CD4-positive, alpha-beta T cell treated with Interleukin-15 for 4 hours (primary cell): ENCODE measurements around the gene FBLN1.
"Not testable (repeated sequence)": the region's sequence is repeated elsewhere in the genome, so short reads cannot be mapped to it uniquely, and the experiment has no call there.

ENCODE experiments used
- DNase-seq: peaks from one replicate; pipeline ENCODE4 v3.0.0-alpha.2; 2020; ENCODE audit warnings: low spot score

Gene FBLN1

DNA sequence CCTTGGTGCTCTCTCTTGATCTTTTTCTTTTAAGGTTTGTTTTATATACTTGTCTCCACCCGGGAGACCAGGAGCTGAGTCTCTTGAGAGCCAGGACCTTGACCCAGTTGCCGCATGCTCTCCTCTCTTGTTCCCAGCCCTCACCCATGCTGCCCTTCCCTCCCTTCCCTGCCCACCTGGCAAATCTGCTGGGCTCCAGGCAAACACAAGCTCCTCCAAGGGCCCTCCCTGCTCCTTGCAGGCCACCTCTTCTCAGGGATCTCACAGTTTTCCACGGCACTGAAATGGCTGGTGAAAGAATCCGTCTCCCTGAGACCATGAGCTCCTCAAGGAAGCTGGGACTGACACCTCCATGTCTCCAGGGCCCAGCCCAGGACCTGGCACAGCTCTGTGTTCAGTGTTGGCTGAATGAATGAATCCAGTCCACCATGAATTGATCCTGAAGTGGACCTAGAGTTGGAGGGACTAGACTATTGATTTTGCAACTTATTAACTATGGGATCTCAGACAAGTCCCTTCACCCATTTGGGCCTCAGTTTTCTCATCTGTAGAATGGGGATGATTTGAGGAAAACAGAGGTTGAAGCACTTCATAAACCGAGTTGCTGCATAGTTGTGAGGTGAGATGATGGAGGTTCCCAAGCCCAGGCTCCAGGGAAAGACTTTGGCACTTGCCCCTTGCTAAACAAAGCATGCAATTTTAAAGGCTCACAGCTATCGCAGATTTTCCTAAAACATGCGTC is 25.1 kb upstream of the FBLN1 start:
- no peak for DNase-seq

DNA sequence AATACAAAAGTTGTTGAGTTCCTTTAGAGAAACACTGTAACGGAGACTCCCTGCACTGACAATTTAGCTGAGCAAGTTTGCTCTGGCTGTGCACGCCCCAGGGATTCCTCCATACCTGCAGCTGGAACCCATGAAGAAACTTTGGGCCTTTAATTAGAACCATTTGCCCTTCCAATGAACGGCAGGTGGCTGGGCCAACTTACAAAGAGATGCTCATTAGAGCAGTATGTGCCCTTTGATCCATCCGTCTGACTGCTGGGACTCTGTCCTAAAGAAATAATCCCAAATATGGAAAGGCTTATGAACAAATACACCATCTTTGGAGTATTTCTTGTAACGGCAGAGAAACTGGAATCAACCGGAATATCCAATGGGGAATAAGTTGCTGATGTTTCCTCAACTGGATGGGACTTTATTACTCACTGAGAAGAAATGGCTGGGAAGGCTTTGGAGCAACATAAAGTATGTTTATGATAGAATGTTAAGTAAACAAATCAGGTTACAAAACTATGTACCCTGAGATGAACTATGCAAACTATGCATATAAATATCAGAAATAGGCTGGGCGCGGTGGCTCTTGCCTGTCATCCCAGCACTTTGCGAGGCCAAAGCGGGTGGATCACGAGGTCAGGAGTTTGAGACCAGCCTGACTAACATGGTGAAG is 24.4 kb upstream of the FBLN1 start:
- DNase-seq = no peak

DNA sequence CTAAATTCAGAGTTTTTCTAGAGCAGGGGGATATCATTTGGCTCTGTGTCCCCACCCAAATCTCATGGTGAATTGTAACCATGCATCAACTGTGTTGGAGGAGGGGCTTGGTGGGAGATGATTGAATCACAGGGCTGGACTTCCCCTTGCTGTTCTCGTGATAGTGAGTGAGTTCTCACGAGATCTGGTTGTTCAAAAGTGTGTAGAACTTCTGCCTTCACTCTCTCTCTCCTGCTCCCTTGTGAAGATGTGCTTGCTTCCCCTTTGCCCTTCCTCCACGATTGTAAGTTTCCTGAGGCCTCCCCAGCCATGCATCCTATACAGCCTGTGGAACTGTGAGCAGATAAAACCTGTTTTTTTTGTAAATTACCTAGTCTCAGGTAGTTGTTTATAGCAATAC is 22.0 kb upstream of the FBLN1 start:
- no peak for DNase-seq

DNA sequence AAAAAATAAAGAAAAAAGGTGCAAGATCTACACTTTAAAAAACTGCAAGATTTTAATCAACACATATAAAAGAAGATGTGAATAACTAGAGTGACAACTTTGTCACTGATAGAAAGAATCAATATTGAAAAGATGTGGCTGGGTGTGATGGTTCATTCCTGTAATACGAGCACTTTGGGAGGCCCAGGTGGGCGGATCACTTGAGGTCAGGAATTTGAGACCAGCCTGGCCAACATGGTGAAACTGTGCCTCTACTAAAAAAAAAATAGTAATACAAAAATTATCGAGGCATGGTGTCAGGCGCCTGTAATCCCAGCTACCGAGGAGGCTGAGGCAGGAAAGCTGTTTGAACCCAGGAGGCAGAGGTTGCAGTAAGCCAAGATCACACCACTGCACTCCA is 21.0 kb upstream of the FBLN1 start:
- no peak for DNase-seq

DNA sequence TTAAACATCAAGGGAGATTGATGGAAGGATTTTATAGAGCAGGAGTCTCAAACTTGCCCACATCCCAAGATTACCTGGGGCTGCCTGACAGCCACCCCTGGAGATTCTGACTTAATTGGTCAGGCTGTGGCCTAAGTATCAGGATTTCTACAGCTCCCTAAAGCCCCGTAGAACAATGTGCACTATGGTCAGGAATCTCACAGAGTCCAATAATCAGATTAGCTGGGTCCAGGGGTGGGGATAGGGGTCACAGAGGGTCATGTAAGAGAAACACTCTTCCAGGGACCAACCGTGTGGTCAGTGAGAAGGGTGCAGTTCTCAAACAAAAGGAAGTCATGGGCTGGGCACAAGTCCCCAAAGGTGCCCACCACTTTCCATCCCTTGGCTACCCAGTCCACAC is 20.5 kb upstream of the FBLN1 start:
- no peak for DNase-seq

DNA sequence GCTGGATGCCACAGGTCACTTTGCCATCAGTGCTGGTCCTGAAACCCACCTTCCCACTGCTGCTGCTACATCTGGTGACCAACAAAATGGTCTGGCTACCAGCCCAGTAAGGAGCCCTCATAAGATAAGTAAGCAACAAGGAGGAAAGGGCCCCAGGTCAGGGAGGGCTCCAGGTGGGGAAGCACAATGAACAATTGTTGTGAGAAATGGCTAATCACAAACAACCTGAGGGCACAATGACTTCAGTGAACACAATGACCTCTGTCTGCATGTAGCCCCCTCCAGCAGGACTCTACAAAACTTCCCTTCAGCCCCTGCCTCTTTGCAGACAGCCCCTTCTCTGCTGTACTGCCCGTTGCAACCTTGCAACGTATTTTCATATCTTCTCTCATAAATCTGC is 19.4 kb upstream of the FBLN1 start:
- DNase-seq = no peak

DNA sequence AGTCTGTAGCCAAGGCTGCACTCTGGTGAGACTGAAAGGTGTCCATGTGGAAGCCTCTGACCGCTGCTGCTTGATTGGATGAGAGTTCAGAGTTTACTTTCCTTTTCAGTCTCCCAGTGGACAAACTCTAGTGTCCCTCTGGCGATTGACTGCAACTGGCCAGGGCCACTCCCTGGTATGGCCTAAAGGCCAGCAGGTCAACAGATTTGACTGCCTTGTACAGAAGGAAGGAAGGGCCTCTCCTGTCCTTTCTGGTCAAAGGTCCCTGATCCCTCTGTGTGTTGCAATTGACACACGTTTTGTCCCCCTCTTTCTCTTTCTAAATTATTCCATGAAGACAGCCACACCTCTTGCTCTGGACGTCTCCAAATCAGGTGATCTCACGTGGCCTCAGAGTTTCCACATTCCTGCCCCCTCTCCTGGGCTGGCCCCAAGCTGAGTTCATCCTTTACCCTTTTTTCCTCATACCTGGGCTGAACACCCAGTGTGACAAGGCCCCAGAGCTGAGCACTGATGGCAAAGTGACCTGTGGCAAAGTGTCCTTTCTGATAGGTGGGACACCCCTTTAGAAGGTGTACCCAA is 18.7 kb upstream of the FBLN1 start:
- DNase-seq = no peak

DNA sequence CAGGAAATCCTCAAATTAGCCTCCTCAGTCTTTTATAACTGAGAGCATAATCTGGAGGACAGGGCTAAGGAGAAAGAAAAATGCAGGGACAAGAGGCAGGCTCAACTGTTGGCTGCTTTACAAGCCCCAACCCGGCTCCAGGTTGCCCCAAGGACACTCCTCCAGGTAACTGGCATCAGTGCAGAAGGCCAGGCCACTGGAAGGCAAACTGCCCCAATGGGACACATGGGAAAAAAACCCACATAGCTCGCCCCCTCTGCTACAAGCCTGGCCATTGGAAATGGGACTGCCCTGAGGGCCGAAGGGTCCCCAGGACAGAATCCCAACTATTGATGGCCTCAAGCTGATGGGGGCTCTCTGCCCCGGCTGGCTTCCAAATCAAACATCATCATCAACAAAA is 17.9 kb upstream of the FBLN1 start:
- DNase-seq = no peak

DNA sequence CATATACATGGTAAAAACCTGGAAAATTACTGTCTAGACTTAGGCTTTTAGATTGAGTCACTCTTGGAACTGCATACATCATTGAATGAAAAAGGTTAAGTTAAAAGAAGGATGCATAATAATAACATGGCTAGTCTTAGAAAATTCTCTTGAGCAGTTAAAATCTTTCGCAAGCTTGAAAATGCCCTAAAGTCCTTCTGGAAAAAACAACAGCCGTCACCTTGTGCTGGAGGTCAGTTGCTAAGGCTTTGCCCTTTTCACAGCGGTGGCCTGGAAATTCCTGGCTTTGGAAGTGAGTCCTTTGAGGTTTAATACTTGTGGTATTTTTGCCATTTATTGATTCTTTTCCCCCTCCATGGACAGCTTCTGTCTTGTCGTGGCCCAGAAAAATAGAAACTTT is 17.4 kb upstream of the FBLN1 start:
- no peak for DNase-seq

DNA sequence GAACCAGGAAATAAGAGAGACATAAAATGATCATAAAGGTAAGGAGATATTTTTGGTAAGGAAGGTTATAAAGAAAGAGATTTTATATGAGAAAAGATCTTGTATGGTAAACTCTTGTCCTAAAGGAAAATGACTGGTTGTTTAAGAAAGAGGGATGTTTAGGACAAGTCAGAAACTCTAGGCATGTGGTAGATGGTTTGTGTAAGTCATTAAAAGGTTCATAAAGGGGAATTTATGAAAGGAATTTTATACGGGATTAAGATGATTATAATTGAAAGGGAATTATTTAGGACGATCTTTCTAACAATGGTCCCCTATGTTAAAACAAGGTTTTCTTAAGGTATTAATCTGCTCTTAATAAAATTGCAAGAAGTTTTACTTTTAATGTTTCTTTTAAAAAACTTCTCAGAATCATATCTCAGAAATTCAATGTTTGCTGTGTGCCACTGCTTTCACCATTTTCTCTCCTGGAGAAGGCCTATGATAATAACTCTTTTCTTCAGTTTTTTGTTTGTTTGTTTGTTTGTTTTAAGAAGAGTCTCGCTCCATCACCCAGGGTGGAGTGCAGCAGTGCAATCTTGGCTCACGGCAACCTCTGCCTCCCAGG is 13.8 kb upstream of the FBLN1 start:
- no peak for DNase-seq

DNA sequence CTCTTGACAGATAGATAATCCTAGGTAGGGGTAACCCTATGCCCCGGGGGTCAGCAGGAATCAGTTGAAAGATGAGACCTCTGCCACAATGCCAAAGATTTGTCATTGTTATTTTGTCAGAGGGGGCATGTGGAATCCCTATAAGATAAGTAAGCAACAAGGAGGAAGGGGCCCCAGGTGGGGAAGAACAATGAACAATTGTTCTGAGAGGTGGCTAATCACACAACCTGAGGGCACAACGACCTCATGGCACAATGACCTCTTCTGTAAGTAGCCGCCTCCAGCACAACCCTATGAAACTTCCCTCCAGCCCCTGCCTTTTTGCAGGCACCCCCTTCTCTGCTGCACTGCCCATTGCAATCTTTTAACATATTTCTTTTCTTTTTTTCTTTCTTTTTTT is 11.8 kb upstream of the FBLN1 start:
- DNase-seq = no peak

DNA sequence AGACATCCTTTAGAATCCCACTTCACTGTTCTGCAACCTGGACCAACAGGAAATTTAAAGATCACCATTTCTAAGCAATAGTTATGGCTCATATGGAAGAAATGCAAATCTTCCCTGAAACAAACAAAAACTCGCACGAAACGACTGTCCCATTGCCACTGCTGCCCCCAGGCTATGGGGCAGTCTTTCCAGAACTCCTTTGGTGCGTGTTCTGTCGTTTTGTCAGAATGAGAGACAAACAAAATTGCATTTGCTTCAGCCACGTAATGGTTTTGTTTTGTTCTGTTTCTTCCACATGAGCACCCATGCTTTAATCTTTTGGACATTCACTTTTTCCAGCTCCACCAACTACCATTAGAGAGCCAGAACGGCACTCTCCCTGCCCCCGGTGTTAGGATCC is 10.8 kb upstream of the FBLN1 start:
- no peak for DNase-seq

DNA sequence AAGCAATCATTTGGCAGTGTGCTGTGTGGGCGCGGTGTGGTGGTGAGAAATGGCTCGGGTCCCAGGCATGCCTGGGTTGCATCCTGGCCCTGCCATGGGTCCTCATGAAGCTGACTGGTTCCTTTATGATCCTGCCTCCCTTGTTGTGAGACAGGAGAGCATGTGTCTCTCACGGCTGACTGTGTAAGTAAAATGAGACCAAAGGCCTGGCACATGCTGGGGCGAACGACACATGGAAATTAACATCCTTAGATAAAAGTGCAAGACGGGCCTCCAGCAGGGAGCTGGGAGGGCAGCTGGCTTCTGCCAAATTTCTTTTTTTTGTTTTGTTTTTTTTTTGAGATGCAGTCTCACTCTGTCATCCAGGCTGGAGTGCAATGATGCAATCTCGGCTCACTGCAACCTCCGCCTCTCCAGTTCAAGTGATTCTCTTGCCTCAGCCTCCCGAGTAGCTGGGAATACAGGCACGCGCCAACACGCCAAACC is 9.4 kb upstream of the FBLN1 start:
- no peak for DNase-seq

DNA sequence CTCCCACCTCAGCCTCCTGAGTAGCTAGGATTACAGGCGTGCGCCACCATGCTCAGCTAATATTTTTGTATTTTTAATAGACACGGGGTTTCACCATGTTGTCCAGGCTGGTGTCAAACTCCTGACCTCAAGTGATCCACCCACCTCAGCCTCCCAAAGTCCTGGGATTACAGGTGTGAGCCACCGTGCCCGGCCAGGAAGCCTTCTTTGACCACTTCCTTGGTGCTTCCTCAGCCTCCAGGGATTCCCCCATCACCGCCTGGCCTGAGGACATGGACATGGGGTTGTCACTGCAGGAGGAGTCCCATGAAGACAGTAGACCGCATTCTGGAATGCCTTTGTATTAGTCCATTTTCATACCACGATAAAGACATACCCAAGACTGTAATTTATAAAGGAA is 8.4 kb upstream of the FBLN1 start:
- DNase-seq = not testable (repeated sequence)

DNA sequence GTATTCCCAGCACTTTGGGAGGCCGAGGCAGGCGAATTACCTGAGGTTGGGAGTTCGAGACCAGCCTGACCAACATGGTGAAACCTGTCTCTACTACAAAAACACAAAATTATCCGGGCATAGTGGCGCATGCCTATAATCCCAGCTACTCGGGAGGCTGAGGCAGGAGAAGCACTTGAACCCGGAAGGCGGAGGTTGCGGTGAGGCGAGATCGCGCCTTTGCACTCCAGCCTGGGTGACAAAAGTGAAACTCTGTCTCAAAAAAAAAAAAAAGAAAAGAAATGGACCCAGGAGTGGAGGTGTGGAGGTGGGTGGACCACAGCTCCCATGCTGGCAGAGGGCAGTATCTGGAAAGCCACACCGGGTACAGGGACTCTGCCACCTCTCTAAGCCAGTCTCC is 7.1 kb upstream of the FBLN1 start:
- DNase-seq = not testable (repeated sequence)

DNA sequence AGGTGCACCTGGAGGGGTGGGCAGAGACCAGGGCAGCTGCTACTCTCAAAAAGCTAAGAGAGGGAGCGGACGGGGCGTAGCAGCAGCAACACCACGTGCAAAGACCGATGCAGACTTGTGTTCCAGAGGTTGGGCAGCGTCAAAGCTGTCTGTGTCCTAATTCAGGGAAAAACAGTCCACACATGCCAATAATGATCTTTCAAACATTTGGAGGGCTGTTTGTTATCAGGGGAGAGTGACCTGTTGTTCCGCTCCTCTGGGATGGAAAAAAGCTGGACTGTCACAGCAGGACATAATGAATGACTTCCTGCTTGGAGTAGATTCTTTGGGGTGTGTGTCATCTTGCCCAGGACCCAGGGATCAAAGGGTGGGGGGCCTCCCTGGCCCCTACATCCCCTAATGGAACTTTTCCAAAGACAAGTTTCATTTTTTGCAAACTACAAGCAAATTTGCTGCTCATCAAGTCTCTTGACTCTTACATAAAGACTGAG is 6.2 kb upstream of the FBLN1 start:
- DNase-seq = no peak

DNA sequence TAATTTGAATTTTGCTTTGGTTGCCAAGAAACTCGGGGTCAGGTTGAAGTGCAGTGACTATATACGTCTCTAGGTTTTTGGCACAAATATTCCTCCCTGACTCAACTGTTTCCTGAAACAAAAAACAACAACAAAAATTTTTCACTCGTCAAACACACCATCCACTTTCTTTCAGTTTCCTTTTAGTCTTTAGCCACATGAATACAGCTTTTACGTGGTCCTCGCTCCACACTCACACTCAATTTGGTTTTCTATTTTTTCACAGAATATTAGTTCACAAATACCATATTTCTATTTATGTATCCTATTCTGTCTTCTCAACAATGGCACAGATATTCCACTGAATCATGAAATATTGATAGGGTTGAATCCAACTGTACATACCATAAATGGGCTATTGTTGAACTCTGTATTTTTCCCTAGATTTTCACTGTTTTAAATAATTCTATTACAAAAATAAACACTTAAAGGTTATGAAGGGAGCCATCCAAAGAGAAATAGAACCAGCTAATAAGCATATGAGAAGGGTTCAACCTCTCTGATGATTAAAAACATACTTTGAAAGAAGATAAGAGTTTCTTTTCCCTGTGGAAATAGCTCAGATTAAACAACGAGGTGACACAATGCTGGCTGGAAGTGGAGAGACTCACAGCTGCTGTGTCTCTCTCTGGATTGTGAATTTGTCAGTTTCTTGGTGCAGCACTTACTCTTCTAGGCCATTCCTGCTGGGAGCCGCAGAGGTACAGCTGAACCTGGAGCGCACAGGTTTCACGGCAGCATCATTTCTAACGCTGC is 5.1 kb upstream of the FBLN1 start:
- no peak for DNase-seq

DNA sequence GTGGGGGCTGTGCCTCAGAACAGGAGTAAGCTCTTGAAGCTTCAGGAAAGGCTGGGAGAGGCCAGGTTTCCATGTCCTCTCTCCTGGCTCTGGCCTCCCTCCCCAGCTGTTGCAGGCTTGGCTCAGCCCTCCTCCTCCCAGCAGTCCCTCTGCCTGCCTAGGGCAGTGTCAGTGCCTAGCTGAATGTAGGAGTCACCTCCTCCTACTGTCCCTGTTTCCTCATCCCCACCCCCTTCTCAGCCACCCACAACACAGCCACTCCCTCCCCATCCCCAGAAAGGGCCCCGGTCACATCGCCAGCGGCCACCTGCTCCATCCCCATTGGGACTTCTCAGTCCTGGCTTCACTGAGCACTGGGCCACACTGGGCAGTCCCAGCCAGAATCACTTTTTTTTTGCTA is 2.9 kb upstream of the FBLN1 start:
- DNase-seq = no peak

DNA sequence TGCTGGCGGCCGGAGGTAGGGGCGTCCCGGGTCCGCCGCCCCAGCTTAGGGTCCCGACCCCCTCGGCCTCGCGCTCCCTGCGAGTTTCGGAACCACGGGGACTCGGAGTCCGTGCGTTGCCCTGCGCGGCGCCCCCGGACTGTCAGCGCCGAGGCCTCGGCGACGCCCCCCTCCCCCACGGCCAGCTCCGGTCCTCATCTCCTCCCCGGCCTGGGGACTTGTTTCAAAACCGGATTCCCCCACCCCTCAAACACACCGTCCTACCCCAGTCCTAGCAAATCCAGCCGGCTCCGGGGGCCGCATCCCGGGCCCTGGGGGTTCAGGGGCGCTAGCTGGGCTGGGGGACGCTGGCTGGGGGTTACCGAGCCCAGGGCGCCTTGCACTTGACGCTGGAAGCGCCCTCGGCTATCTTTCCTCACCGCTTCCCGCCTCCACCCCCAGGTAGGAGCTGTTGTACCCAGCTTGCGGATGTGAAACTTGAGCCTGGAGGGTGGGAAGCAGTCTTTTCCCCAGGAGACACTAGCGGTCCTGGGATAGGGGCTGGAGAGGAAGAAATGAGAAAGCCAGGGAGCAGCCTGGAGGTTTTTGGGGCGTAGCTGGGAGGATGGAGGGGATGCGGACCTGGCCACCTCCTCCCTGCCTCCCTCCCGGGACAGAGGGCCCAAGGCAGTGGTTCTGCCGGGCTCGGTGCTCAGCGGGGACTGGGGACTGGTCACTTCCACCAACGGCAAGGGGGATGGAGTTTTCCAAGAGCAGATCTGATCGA is 550 bp downstream of the FBLN1 start:
- no peak for DNase-seq

DNA sequence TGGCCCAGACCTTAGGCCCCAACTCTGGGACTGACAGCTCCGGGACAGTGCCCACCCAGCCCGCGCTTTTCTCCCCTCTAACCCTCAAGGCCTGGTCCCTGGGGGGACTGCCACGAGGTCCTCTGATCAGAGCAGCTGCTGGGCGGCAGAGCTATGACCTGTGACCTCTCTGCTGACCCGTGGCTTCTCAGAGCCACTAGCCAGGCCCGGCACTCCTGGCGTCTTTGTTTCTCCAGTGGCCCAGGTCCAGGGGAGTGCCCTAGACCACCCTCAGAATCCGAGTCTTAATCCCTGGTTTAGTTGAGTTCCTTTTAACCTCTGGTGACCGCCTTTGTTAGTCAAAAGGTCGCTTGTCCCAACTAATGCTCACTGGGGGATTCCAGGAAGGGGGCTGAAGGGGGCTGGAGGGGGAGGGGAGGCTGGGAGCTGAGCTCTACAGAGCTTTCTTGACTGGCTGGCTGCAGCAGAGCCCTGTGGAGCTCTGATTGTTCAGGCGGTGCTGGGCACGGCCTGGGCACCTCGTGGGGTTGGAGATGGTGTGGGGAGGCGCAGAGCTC is 1.2 kb downstream of the FBLN1 start:
- no peak for DNase-seq
